Endothelial cell of umbilical vein (primary cell): ENCODE results near the gene GPR37L1. TPM values are rescaled to one million over a fixed set of nuclear protein-coding genes. Genes with fewer than 3 reads are reported as not detected.

Source experiments
- BruUV-seq: library from RNA; stranded (reverse); fragments of 400-500 nt; replicated peaks from 2 replicates; lab custom pipeline; 2021; lab: Mats Ljungman, UMichigan
- CTCF ChIA-PET: fragments of 300-600, 350-600 bp; sonication (Branson Sonifier 250); formaldehyde crosslinking; loops from one replicate; lab custom pipeline; 2021; ENCODE audit warnings: antibody characterized with exemption, inconsistent platforms; lab: Charles Lee
- POLR2A ChIA-PET: fragments of 300-600, 350-600 bp; sonication (Branson Sonifier 250); formaldehyde crosslinking; loops from one replicate; lab custom pipeline; 2021; ENCODE audit warnings: antibody characterized with exemption, inconsistent platforms; lab: Charles Lee
- DNase-seq: peaks from one replicate; pipeline ENCODE4 v3.0.0-alpha.2; 2011; ENCODE audit warnings: low read depth, low spot score
- FAIRE-seq: peaks from 2 replicates; lab custom pipeline; 2011; peaks lifted over from hg19 to GRCh38; lab: Jason Lieb, UNC
- H2AFZ ChIP-seq: 2 replicates; pipeline ENCODE4 v1.6.0; 2012; ENCODE audit warnings: low read depth, low read length, control low read depth, inconsistent platforms
- H3K27ac ChIP-seq: 2 replicates; pipeline ENCODE4 v1.5.1; 2011; ENCODE audit warnings: low read depth, mild to moderate bottlenecking, control low read depth, low read length, moderate library complexity; ENCODE audit not compliant: insufficient read depth
- H3K27me3 ChIP-seq, 2 experiments: 2 replicates each; pipeline versions ENCODE4 v1.6.0 to v1.6.1; 2011; ENCODE audit warnings: low read length in 2 of 2, mixed read lengths in 1 of 2; ENCODE audit not compliant: control insufficient read depth in 2 of 2, insufficient read depth in 2 of 2
- H3K36me3 ChIP-seq, 2 experiments: 2 replicates in 1 of 2; 3 replicates in 1 of 2; pipeline ENCODE4 v1.5.1; 2011; ENCODE audit warnings: low read length in 2 of 2, mild to moderate bottlenecking in 1 of 2, moderate library complexity in 1 of 2; ENCODE audit not compliant: control insufficient read depth in 2 of 2, insufficient read depth in 2 of 2; ENCODE audit errors: extremely low read depth in 1 of 2
- H3K4me1 ChIP-seq: 3 replicates; pipeline ENCODE4 v1.5.1; 2011; ENCODE audit warnings: mild to moderate bottlenecking, low read length; ENCODE audit not compliant: control insufficient read depth, insufficient read depth; ENCODE audit errors: extremely low read depth
- H3K4me2 ChIP-seq: 2 replicates; pipeline ENCODE4 v1.6.1; 2011; ENCODE audit warnings: low read length, control low read depth, mixed read lengths; ENCODE audit not compliant: insufficient read depth
- H3K4me3 ChIP-seq, 3 experiments: fragments of 200-600 bp in 1 of 3; sonication (generic), shearing (Covaris generic) in 1 of 3; replicated peaks in 1 of 3; 2 replicates each; pipeline ENCODE4 v1.5.1; 2011 to 2016; ENCODE audit warnings: control low read depth in 3 of 3, low read length in 3 of 3, mild to moderate bottlenecking in 2 of 3, inconsistent platforms in 1 of 3, low read depth in 1 of 3, moderate library complexity in 1 of 3; ENCODE audit not compliant: insufficient read depth in 1 of 3
- H3K79me2 ChIP-seq: 2 replicates; pipeline ENCODE4 v1.6.0; 2012; ENCODE audit warnings: low read length, inconsistent platforms; ENCODE audit not compliant: control insufficient read depth, insufficient read depth
- H3K9ac ChIP-seq: replicated peaks from 2 replicates; pipeline ENCODE3; 2011; ENCODE audit warnings: low read length, control low read depth; ENCODE audit not compliant: insufficient read depth; ENCODE audit errors: extremely low read depth
- H3K9me1 ChIP-seq: replicated peaks from 3 replicates; pipeline ENCODE4 v1.6.0; 2011; ENCODE audit warnings: mild to moderate bottlenecking, low read length; ENCODE audit not compliant: control insufficient read depth, insufficient read depth; ENCODE audit errors: extremely low read depth
- H3K9me3 ChIP-seq: replicated peaks from 2 replicates; pipeline ENCODE4 v1.5.1; 2012; ENCODE audit warnings: low read length, inconsistent platforms; ENCODE audit not compliant: control insufficient read depth, insufficient read depth
- H4K20me1 ChIP-seq: replicated peaks from 2 replicates; pipeline ENCODE3; 2011; ENCODE audit warnings: mild to moderate bottlenecking, low read length; ENCODE audit not compliant: control insufficient read depth, insufficient read depth; ENCODE audit errors: extremely low read depth
- CTCF ChIP-seq, 2 donors: IDR thresholded peaks; 1 replicate in 1 of 2; 2 replicates in 1 of 2; pipeline ENCODE4 v1.5.1; 2011; ENCODE audit warnings: low read length in 2 of 2, mild to moderate bottlenecking in 2 of 2, moderate library complexity in 2 of 2, control low read depth in 1 of 2, inconsistent platforms in 1 of 2, low read depth in 1 of 2; ENCODE audit not compliant: insufficient read depth in 1 of 2; ENCODE audit errors: extremely low read depth in 1 of 2
- EZH2 ChIP-seq: IDR thresholded peaks from 2 replicates; pipeline ENCODE4 v1.6.1; 2012; ENCODE audit warnings: borderline replicate concordance, low read depth, mild to moderate bottlenecking, moderate library complexity, low read length, inconsistent platforms; ENCODE audit not compliant: severe bottlenecking
- FOS ChIP-seq: IDR thresholded peaks from 2 replicates; pipeline ENCODE4 v1.6.1; 2011; ENCODE audit warnings: mild to moderate bottlenecking, low read length, moderate library complexity, borderline replicate concordance; ENCODE audit not compliant: insufficient read depth
- GATA2 ChIP-seq: IDR thresholded peaks from 2 replicates; pipeline ENCODE4 v1.7.0; 2011; ENCODE audit warnings: low read depth, mild to moderate bottlenecking, moderate library complexity, mixed read lengths, low read length; ENCODE audit not compliant: insufficient read length, insufficient read depth
- JUN ChIP-seq: IDR thresholded peaks from 2 replicates; pipeline ENCODE4 v1.6.1; 2011; ENCODE audit warnings: borderline replicate concordance, low read depth; ENCODE audit not compliant: insufficient read length, insufficient read depth
- MAX ChIP-seq: IDR thresholded peaks from 2 replicates; pipeline ENCODE4 v1.6.1; 2011; ENCODE audit not compliant: insufficient read depth, insufficient read length
- MYC ChIP-seq: IDR thresholded peaks from one replicate; pipeline ENCODE4 v1.6.1; 2011; ENCODE audit warnings: mild to moderate bottlenecking, low read depth, low read length
- POLR2A ChIP-seq: IDR thresholded peaks from 2 replicates; pipeline ENCODE4 v1.6.1; 2012; ENCODE audit warnings: low read depth, mild to moderate bottlenecking, control low read depth, low read length
- POLR2AphosphoS5 ChIP-seq: IDR thresholded peaks from 2 replicates; pipeline ENCODE4 v1.6.1; 2012; ENCODE audit warnings: low read depth, mild to moderate bottlenecking, control low read depth, low read length, moderate library complexity; ENCODE audit not compliant: insufficient read depth
- dilution Hi-C: fragments of 300-500 bp; cut with MboI; formaldehyde crosslinking; loops from one replicate; pipeline ENCODE4 v1.15.0; 2019; ENCODE audit warnings: low sequenced_read_pairs; ENCODE audit not compliant: extremely low pct_ligation_motif_present
- intact Hi-C: fragments of 100-400 bp; cut with micrococcal nuclease; formaldehyde crosslinking; loops from one replicate; pipeline ENCODE4 v1.10.0; 2022
- polyA plus RNA-seq, 4 experiments: library from polyadenylated mRNA; depleted of rRNA in 3 of 4; stranded (reverse) in 3 of 4; unstranded in 1 of 4; fragments of >200 nt; gene quantifications; 2 replicates each; pipeline versions ENCODE4 v1.2.1 to v1.2.3, GENCODE V29; 2011 to 2012; ENCODE audit warnings: missing spikeins in 1 of 4
- total RNA-seq: library from RNA; stranded (reverse); gene quantifications from 2 replicates; pipeline ENCODE4 v1.2.3, GENCODE V29; 2021

The GPR37L1 gene
- total and polyA plus RNA-seq, 2 donors (not counting 3 experiments of a cell fraction or from before 2014, with no cell fraction given), result not detected

GRCh38 chr1:202152399-202152798, 29.7 kb downstream of the GPR37L1 start:
- Histone ChIP-seq H3K9ac (no peak overlapping the region), H3K4me2 (no peak overlapping the region), H4K20me1 (no peaks in the 10 kb centered on the region), H3K36me3 (no peaks in the 10 kb centered on the region), H3K9me1 (no peaks in the 10 kb centered on the region), H3K79me2 (no peaks in the 10 kb centered on the region), H3K27ac (no peak overlapping the region), H2AFZ (no peak overlapping the region), H3K9me3 (no peaks in the 10 kb centered on the region), H3K4me1 (peaks cover 11% of the 10 kb centered on the region), H3K27me3 (no peaks in the 10 kb centered on the region), H3K4me3 (no peak overlapping the region)
- FAIRE-seq (no peak), DNase-seq (no peak)
- intact Hi-C loops (no loop called here), dilution Hi-C loops (no loop called here)
- no TSS peak for BruUV-seq
- POLR2A ChIA-PET, result no interaction called here
- TF ChIP-seq MAX (no peak), POLR2AphosphoS5 (no peak), EZH2 (no peak), CTCF (IDR thresholded peaks at IDR 0.05; ENCODE audit: extremely low read depth in 1 of 2, insufficient read depth in 1 of 2, low read depth in 1 of 2, low read length in 2 of 2) (no peak)
- CTCF ChIA-PET, result interaction anchor here (1.0 kb wide), 1 partner anchor 10 kb away, joined by 4 read pairs; no protein-coding TSS in a partner anchor

GRCh38 chr1:202153284-202153683, 30.6 kb downstream of the GPR37L1 start:
- Histone ChIP-seq H3K27ac (no peak overlapping the region), H3K36me3 (no peaks in the 10 kb centered on the region), H2AFZ (no peak overlapping the region), H3K9me1 (no peaks in the 10 kb centered on the region), H3K4me1 (peaks cover 11% of the 10 kb centered on the region), H3K4me3 (no peak overlapping the region), H3K9ac (no peak overlapping the region), H3K4me2 (no peak overlapping the region), H3K27me3 (no peaks in the 10 kb centered on the region), H3K9me3 (no peaks in the 10 kb centered on the region), H3K79me2 (no peaks in the 10 kb centered on the region), H4K20me1 (no peaks in the 10 kb centered on the region)
- DNase-seq (no peak), FAIRE-seq (no peak)
- dilution Hi-C loops (no loop called here), intact Hi-C loops (no loop called here)
- CTCF ChIA-PET, result interaction anchor here (1.0 to 2.0 kb wide), 2 partner anchors 9 to 10 kb away, joined by 4 to 6 read pairs; no protein-coding TSS in a partner anchor
- TF ChIP-seq JUN (no peak), GATA2 (no peak), FOS (no peak), POLR2A (no peak), POLR2AphosphoS5 (no peak), MAX (no peak), EZH2 (no peak), CTCF (IDR thresholded peaks at IDR 0.05; ENCODE audit: extremely low read depth in 1 of 2, insufficient read depth in 1 of 2, low read depth in 1 of 2, low read length in 2 of 2) (no peak), MYC (no peak)
- BruUV-seq, result no TSS peak
- POLR2A ChIA-PET, result no interaction called here
